GM12878 (cell line): ENCODE measurements around the gene GMNN. TPM values are rescaled to one million over a fixed set of nuclear protein-coding genes. Genes with fewer than 3 reads are reported as not detected.

Experiments
- ATAC-seq: fragments of 200-7000 bp; cut with Tn5 transposase; 3 replicates; pipeline ENCODE4 v1.9.1; 2020; ENCODE audit warnings: mild to moderate bottlenecking, moderate library complexity
- BruUV-seq: library from RNA; stranded (reverse); fragments of 400-500 nt; replicated peaks from 2 replicates; lab custom pipeline; 2021; lab: Mats Ljungman, UMichigan
- CTCF ChIA-PET: fragments of 300-600 bp; sonication (Branson Sonifier 250); formaldehyde crosslinking; extraction: SDS; loops from one replicate; lab custom pipeline; 2021; ENCODE audit warnings: inconsistent platforms; lab: Yijun Ruan, JAX
- POLR2A ChIA-PET: fragments of 350-600 bp; formaldehyde crosslinking; extraction: SDS; loops from one replicate; lab custom pipeline; 2021; ENCODE audit warnings: inconsistent platforms; lab: Charles Lee
- RAD21 ChIA-PET: fragments of 300-600 bp; sonication (Branson Sonifier 250); formaldehyde crosslinking; loops from one replicate; lab custom pipeline; 2023; ENCODE audit warnings: antibody characterized with exemption; ENCODE audit not compliant: unreplicated experiment; lab: Charles Lee
- SMC1A ChIA-PET: fragments of 300-600 bp; sonication (Branson Sonifier 250); formaldehyde crosslinking; loops from one replicate; lab custom pipeline; 2023; ENCODE audit not compliant: unreplicated experiment, uncharacterized antibody; lab: Charles Lee
- DNase-seq: peaks from one replicate; pipeline ENCODE4 v3.0.0-alpha.2; 2011; ENCODE audit warnings: low read depth, low spot score
- FAIRE-seq: peaks from 3 replicates; lab custom pipeline; 2011; peaks lifted over from hg19 to GRCh38; lab: Jason Lieb, UNC
- H2AFZ ChIP-seq: 2 replicates; pipeline ENCODE4 v1.6.0; 2011; ENCODE audit warnings: low read depth, low read length, control low read depth; ENCODE audit not compliant: control insufficient read depth
- H3K27ac ChIP-seq: 2 replicates; pipeline ENCODE4 v1.5.1; 2011; ENCODE audit warnings: control low read depth; ENCODE audit not compliant: control insufficient read depth, insufficient read depth
- H3K27me3 ChIP-seq, 2 experiments: replicated peaks in 1 of 2; 2 replicates each; pipeline versions ENCODE4 v1.6.0 to v1.6.1; 2011; ENCODE audit warnings: low read length in 1 of 2; ENCODE audit not compliant: control insufficient read depth in 2 of 2, insufficient read depth in 2 of 2
- H3K36me3 ChIP-seq, 2 experiments: 2 replicates each; pipeline ENCODE4 v1.5.1; 2011; ENCODE audit warnings: low read length in 1 of 2; ENCODE audit not compliant: control insufficient read depth in 2 of 2, insufficient read depth in 2 of 2
- H3K4me1 ChIP-seq: 2 replicates; pipeline ENCODE4 v1.6.1; 2011; ENCODE audit warnings: mild to moderate bottlenecking, low read length, moderate library complexity, mixed read lengths; ENCODE audit not compliant: control insufficient read depth, insufficient read depth
- H3K4me2 ChIP-seq: 2 replicates; pipeline ENCODE4 v1.6.0; 2011; ENCODE audit warnings: control low read depth; ENCODE audit not compliant: control insufficient read depth, insufficient read depth
- H3K4me3 ChIP-seq: fragments of 200-600 bp; sonication (generic); 2 replicates; pipeline ENCODE4 v1.5.1; 2016
- H3K79me2 ChIP-seq: 2 replicates; pipeline ENCODE4 v1.6.0; 2011; ENCODE audit warnings: low read length; ENCODE audit not compliant: control insufficient read depth, insufficient read depth
- H3K9ac ChIP-seq: 2 replicates; pipeline ENCODE4 v1.8.0; 2011; ENCODE audit warnings: low read length, control low read depth, mixed read lengths; ENCODE audit not compliant: control insufficient read depth, insufficient read depth
- H3K9me3 ChIP-seq: replicated peaks from 3 replicates; pipeline ENCODE4 v1.5.1; 2011; ENCODE audit warnings: mild to moderate bottlenecking, low read length; ENCODE audit not compliant: control insufficient read depth, insufficient read depth
- H4K20me1 ChIP-seq: 2 replicates; pipeline ENCODE4 v1.6.0; 2011; ENCODE audit not compliant: control insufficient read depth, insufficient read depth
- BACH1 ChIP-seq: fragments of 450-650 bp; IDR thresholded peaks from 2 replicates; pipeline ENCODE4 v1.6.1; 2017; ENCODE audit warnings: mild to moderate bottlenecking, borderline replicate concordance
- IKZF1 ChIP-seq: fragments of 450-650 bp; conservative IDR thresholded peaks from 2 replicates; pipeline ENCODE4 v1.6.1; 2017; ENCODE audit warnings: antibody characterized with exemption, mild to moderate bottlenecking
- SIN3A ChIP-seq: IDR thresholded peaks from 2 replicates; pipeline ENCODE4 v1.6.1; 2012; ENCODE audit warnings: low read depth, low read length, improper control_type of control experiment
- STAT3 ChIP-seq: IDR thresholded peaks from 2 replicates; pipeline ENCODE4 v1.6.1; 2011; ENCODE audit warnings: low read depth, low read length, improper control_type of control experiment
- ZNF24 ChIP-seq: fragments of 450-650 bp; IDR thresholded peaks from 2 replicates; pipeline ENCODE4 v1.6.1; 2017; ENCODE audit warnings: antibody characterized with exemption, mild to moderate bottlenecking
- WGBS: methylation state at CpG from one replicate; pipeline ENCODE4 v1.1.6; 2016; ENCODE audit warnings: low lambda C conversion rate; ENCODE audit not compliant: insufficient replicate concordance, insufficient coverage; ENCODE audit errors: missing lambda C conversion rate; 5-methylcytosine and 5-hydroxymethylcytosine counted together
- in situ Hi-C: fragments of 300-500 bp; cut with MboI; formaldehyde crosslinking; loops from 9 replicates; pipeline ENCODE4 v1.14.3; 2018; ENCODE audit warnings: mixed read lengths
- intact Hi-C: fragments of 100-400 bp; cut with micrococcal nuclease; formaldehyde crosslinking; loops from one replicate; pipeline ENCODE4 v1.14.2; 2022; ENCODE audit not compliant: unreplicated experiment
- polyA plus RNA-seq, 11 experiments: library from polyadenylated mRNA; depleted of rRNA in 4 of 11; unstranded in 6 of 11; stranded (reverse) in 5 of 11; fragments of >200 nt; fragmentation: Nextera tagmentation in 4 of 11; fragmentation: Illumina TruSeq in 1 of 11; extraction: Ambion mirVana in 4 of 11; extraction: Trizol in 1 of 11; gene quantifications; 1 replicate in 1 of 11; 2 replicates in 10 of 11; pipeline versions ENCODE4 v1.2.1 to v1.2.3, GENCODE V29; 2011 to 2016; ENCODE audit warnings: inconsistent platforms in 2 of 11, missing spikeins in 2 of 11, low read depth in 1 of 11
- total RNA-seq, 4 experiments: library from RNA; depleted of rRNA in 3 of 4; stranded (reverse); fragments of >200 nt in 3 of 4; fragmentation: Illumina TruSeq in 1 of 4; extraction: Trizol in 1 of 4; gene quantifications; 2 replicates each; pipeline versions ENCODE4 v1.2.1 to v1.2.3, GENCODE V29; 2013 to 2021

The GMNN gene
- total and polyA plus RNA-seq, 10 of the 15 experiments (the other 5 are each of a cell fraction or from before 2014, with no cell fraction given): 51.9 to 153 (median 105) TPM

- no peaks in the 10 kb centered on the region for H4K20me1 ChIP-seq
- WGBS: 98% methylated on average over 6 of the region's 6 CpGs
- TF ChIP-seq IKZF1 (no peak), STAT3 (no peak), BACH1 (no peak), ZNF24 (no peak), SIN3A (no peak)
- TF ChIP-seq, all 136 proteins: peak for 0
- Histone ChIP-seq H3K4me3 (no peak overlapping the region), H2AFZ (no peak overlapping the region), H3K79me2 (no peaks in the 10 kb centered on the region), H3K27me3 (no peaks in the 10 kb centered on the region), H3K4me1 (no peaks in the 10 kb centered on the region), H3K27ac (no peak overlapping the region), H3K9ac (no peak overlapping the region), H3K4me2 (no peak overlapping the region), H3K9me3 (no peaks in the 10 kb centered on the region), H3K36me3 (no peaks in the 10 kb centered on the region)
- no peak for DNase-seq
- no peak for ATAC-seq
- in situ Hi-C loops: no loop called here
- ChIA-PET SMC1A (interaction anchor here (1.4 to 5.1 kb wide), 3 partner anchors 10 to 221 kb away, joined by 7 to 25 read pairs (median 20); no protein-coding TSS in a partner anchor), POLR2A (interaction anchor here (0.8 kb wide), 1 partner anchor 12 kb away, joined by 4 read pairs; no protein-coding TSS in a partner anchor), RAD21 (interaction anchor here (0.8 to 1.0 kb wide), 2 partner anchors 274 to 289 kb away, joined by 3 read pairs; no protein-coding TSS in a partner anchor), CTCF (interaction anchor here (1.4 kb wide), 1 partner anchor 274 kb away, joined by 4 read pairs; no protein-coding TSS in a partner anchor)
- intact Hi-C loops: no loop called here
- no TSS peak for BruUV-seq
- no peak for FAIRE-seq
Observed at GRCh38 chr6:24796616-24797290, 22.0 kb downstream of the GMNN start.
